ENCODE measurements around the gene ADAM11.

Gene ADAM11

GRCh38 chr17:44766409-44767038 is 7.7 kb downstream of the ADAM11 start:
- DNase-seq (ENCODE audit: low spot score), result no peak
- H3K27ac ChIP-seq, result no peak overlapping the region
- H3K4me3 ChIP-seq, result no peak overlapping the region
- no peak for TF ChIP-seq CTCF (IDR thresholded peaks at IDR 0.05)

DNA sequence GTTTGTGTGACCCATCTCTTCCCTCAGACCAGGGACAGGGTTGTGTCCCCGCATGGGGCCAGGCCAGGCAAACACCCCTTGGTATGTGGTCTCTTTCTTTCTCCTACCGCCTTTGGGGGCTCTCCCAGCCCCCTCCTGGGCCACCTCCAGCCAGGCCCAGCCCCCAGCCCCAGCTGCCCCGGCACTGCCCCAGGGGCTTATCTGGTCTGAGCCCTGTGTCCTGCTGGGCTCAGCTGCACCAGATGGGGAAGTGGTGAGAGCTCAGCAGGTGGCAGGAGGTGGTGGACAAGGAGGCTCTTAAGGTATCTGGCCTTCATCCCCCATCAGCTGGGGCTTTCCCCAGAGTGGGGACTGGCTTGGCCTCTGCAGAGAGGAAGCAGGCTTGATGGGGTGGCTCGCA is 8.7 kb downstream of the ADAM11 start:
- no peak for DNase-seq (ENCODE audit: low spot score)
- Histone ChIP-seq H3K4me3 (no peak overlapping the region), H3K27ac (no peak overlapping the region)
- no peak for TF ChIP-seq CTCF (IDR thresholded peaks at IDR 0.05)

- no peak overlapping the region for H3K4me3 ChIP-seq
- TF ChIP-seq CTCF (IDR thresholded peaks at IDR 0.05), result no peak
- no peak for DNase-seq (ENCODE audit: low spot score)
- H3K27ac ChIP-seq, result no peak overlapping the region
Observed at GRCh38 chr17:44768505-44769142, 9.8 kb downstream of the ADAM11 start.

DNA sequence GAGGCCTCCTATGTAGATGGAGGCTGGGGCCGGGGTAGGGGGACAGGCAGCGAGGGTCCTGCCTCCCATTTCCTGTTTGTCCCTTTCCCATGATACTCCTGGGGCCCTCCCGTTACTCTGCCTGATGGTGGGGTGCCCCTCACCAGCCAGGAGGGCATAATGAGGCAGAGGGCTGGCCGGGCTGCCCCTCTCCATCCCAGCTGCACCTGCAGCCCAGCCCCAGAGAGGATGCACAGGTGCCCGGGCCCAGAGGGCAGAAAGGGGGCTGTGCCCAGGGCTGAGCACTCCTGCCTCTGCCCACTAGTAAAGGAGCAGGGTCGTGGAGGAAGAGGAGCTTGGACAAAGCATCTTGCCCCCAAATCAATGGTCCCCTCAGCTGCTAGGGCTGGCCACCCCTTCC is 10.4 kb downstream of the ADAM11 start:
- no peak for TF ChIP-seq CTCF (IDR thresholded peaks at IDR 0.05)
- H3K27ac ChIP-seq, result no peak overlapping the region
- no peak overlapping the region for H3K4me3 ChIP-seq
- no peak for DNase-seq (ENCODE audit: low spot score)

GRCh38 chr17:44769647-44770084 is 10.9 kb downstream of the ADAM11 start:
- no peak overlapping the region for H3K27ac ChIP-seq
- TF ChIP-seq CTCF (IDR thresholded peaks at IDR 0.05), result no peak
- no peak for DNase-seq (ENCODE audit: low spot score)

GRCh38 chr17:44770166-44770925 is 11.6 kb downstream of the ADAM11 start:
- Histone ChIP-seq H3K4me3 (no peak overlapping the region), H3K27ac (no peak overlapping the region)
- TF ChIP-seq CTCF (IDR thresholded peaks at IDR 0.05), result no peak
- DNase-seq (ENCODE audit: low spot score), result no peak

More at GRCh38 chr17:44769647-44770084, 10.9 kb downstream of the ADAM11 start:
- H3K4me3 ChIP-seq, result no peak overlapping the region
